Activated naive CD8-positive, alpha-beta T cell treated with anti-CD3 and anti-CD28 coated beads for 36 hours (primary cell): Measurements from ENCODE around the gene NEK6. TPM values are rescaled to one million over a fixed set of nuclear protein-coding genes. Genes with fewer than 3 reads are reported as not detected.
A peak's percentile ranks its signal among the peaks of the same experiment; 100 is the strongest.

Source experiments
- DNase-seq: peaks from one replicate; pipeline ENCODE4 v3.0.0; 2021
- H3K27ac Mint-ChIP-seq: one replicate; pipeline ENCODE4 v1.8.0; 2022; ENCODE audit warnings: mild to moderate bottlenecking, moderate library complexity, mixed read lengths
- H3K27me3 Mint-ChIP-seq: one replicate; pipeline ENCODE4 v1.8.0; 2022; ENCODE audit warnings: mild to moderate bottlenecking, mixed read lengths
- H3K36me3 Mint-ChIP-seq: one replicate; pipeline ENCODE4 v1.8.0; 2021; ENCODE audit warnings: mild to moderate bottlenecking, mixed read lengths
- H3K4me1 Mint-ChIP-seq: one replicate; pipeline ENCODE4 v1.8.0; 2021; ENCODE audit warnings: mixed read lengths
- H3K4me3 Mint-ChIP-seq: one replicate; pipeline ENCODE4 v1.8.0; 2022; ENCODE audit warnings: mild to moderate bottlenecking, moderate library complexity, mixed read lengths
- H3K9me3 Mint-ChIP-seq: one replicate; pipeline ENCODE4 v1.8.0; 2022; ENCODE audit warnings: mixed read lengths
- total RNA-seq, 2 experiments: library from RNA; stranded (reverse); gene quantifications; one replicate each; pipeline ENCODE4 v1.2.3, GENCODE V29; 2021

Gene NEK6
- total RNA-seq, 2 experiments from 2014 or later = 18.8 to 19.4 TPM

- H3K36me3 Mint-ChIP-seq = peaks cover 34% of the 10 kb centered on the region
- no peak for DNase-seq
- H3K4me1 Mint-ChIP-seq = peaks cover 39% of the 10 kb centered on the region
- H3K27ac Mint-ChIP-seq = no peak overlapping the region
- no peak overlapping the region for H3K4me3 Mint-ChIP-seq
- no peaks in the 10 kb centered on the region for H3K27me3 Mint-ChIP-seq
- peaks cover 5% of the 10 kb centered on the region for H3K9me3 Mint-ChIP-seq
These were observed 116.1 kb downstream of the NEK6 start for GRCh38 chr9:124373851-124374250.

DNA sequence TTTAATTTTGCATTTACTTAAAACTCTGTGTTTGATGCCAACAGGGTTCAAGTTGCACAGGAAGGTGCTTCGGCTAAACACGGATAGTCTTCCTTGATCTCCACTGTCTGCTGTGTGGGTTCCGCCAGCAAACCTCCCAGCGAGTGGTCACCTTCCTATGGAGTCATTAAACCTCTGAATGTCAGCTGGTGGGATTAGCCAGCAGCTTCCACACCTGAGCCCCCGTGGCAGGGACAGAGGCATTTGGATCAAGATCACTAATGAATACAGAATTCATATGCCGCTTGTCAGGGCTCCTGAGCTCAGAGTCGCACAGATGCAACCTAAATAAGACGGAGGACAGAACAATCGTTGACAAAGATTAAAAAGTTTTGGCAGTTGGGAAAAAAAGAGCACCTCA, 118.0 kb downstream of the NEK6 start:
- no peak overlapping the region for H3K27ac Mint-ChIP-seq

DNA sequence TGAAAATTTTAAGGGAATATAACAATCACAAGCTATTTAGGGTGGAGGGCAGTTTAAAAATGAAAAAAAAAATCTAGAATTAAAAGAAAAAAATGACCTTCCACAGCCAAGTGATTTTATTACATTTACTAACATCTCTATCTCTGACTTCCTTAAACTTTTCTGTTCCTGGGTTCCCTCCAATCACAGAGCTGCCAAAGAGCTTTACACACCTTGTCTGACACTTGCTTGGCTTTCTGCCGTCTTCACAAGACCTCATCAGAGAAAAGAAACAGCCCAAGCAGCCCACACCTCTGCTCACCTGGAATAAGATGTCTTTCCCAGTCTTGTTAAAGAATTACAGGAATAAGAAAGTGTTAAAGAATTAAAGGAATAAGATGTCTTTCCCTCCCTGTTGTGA, 118.6 kb downstream of the NEK6 start:
- Mint-ChIP-seq H3K4me1 (peaks cover 39% of the 10 kb centered on the region), H3K9me3 (peaks cover 5% of the 10 kb centered on the region), H3K27me3 (no peaks in the 10 kb centered on the region), H3K36me3 (peaks cover 39% of the 10 kb centered on the region), H3K27ac (no peak overlapping the region), H3K4me3 (no peak overlapping the region)
- no peak for DNase-seq

More for the DNA sequence above, 118.0 kb downstream of the NEK6 start:
- Mint-ChIP-seq H3K27me3 (no peaks in the 10 kb centered on the region), H3K4me3 (no peak overlapping the region), H3K36me3 (peaks cover 39% of the 10 kb centered on the region), H3K4me1 (peaks cover 41% of the 10 kb centered on the region), H3K9me3 (peaks cover 5% of the 10 kb centered on the region)
- no peak for DNase-seq

DNA sequence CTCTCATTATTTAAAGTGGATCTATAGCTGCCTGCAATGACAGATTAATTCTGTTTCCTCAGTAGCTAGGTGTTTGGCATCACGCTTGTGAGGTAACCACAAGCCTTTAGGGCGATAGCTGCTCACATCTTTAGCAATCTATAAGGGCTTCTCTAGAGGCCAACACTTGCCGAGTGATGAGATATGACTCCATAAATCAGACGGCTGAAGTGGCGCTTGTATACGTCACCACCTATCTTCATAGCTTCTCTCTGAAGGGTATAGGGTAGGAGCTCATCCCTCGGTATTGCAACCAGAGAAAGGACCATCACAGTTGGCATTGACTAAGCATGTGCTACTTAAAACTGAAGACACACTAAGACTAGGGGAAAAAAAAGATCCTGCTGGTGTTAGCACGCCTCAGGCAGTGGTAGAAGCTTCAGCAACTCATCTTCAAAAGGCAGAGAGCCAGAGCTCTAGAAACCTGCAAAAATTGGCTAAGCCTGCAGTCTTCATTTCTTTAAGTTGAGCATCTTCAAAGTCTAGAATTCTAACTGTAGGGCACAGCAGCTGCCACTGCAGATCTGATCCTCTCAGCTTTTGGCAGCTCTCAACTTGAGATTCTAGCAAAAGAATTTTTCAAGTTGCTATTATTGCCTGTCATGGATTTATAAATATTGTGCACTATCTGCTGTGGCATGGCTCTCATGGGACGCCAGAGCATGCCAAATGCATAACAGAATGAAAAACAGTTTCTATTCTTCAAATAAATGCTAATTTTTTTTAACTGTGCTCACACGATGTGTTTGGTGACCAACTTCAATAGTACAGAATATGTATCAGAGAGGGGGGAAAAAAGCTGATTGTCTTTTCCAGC, 120.0 kb downstream of the NEK6 start:
- H3K36me3 Mint-ChIP-seq = peaks cover 38% of the 10 kb centered on the region
- H3K4me1 Mint-ChIP-seq = peaks cover 33% of the 10 kb centered on the region
- H3K4me3 Mint-ChIP-seq = no peak overlapping the region
- no peak for DNase-seq
- H3K27me3 Mint-ChIP-seq = no peaks in the 10 kb centered on the region
- no peak overlapping the region for H3K27ac Mint-ChIP-seq
- peaks cover 5% of the 10 kb centered on the region for H3K9me3 Mint-ChIP-seq

DNA sequence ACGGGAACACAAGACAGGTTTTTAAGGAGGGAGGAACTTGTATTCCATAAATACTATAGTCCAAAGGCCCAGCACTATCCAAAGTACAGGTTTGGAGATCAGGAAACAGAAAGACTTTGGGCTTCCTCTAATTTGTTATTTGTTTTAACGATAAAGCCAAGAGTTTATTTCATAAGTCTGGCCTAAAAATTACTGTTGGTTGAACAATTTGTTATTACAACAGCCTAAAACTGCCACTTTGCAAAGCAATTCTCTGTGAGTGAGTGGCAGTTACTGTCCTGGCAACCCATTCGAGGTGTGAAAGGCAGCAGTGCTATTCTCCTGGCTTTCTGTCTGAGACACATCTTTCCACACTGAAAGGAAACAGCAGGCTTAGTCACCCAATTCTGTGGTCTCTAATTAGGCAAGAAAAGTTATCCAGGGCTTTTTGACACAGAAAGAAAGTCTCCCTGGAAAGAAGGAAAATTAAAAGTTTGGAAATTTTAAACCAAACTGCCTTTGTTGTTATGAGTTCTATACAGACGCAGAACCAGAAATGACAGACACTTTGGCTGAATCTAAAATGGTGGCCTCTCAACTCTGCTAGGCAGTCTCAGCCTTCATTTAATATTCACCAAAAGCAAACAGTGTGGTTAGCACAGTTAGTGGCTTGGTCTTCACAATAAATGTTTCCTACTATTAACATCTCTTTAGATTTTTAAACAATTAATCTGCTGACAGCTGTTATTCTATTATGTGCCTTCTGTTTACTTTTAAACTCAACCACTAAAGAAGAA, 123.6 kb downstream of the NEK6 start:
- H3K9me3 Mint-ChIP-seq = no peaks in the 10 kb centered on the region
- H3K4me3 Mint-ChIP-seq = no peak overlapping the region
- peaks cover 28% of the 10 kb centered on the region for H3K4me1 Mint-ChIP-seq
- H3K36me3 Mint-ChIP-seq = peaks cover 24% of the 10 kb centered on the region
- peak; percentile 12 for DNase-seq
- H3K27me3 Mint-ChIP-seq = no peaks in the 10 kb centered on the region
- H3K27ac Mint-ChIP-seq = peak overlapping the region; percentile 58

- DNase-seq = no peak
- no peak overlapping the region for H3K4me3 Mint-ChIP-seq
- H3K36me3 Mint-ChIP-seq = peaks cover 16% of the 10 kb centered on the region
- H3K9me3 Mint-ChIP-seq = no peaks in the 10 kb centered on the region
- peaks cover 37% of the 10 kb centered on the region for H3K4me1 Mint-ChIP-seq
- H3K27ac Mint-ChIP-seq = no peak overlapping the region
- H3K27me3 Mint-ChIP-seq = no peaks in the 10 kb centered on the region
These were observed 126.5 kb downstream of the NEK6 start for GRCh38 chr9:124384210-124384609.

DNA sequence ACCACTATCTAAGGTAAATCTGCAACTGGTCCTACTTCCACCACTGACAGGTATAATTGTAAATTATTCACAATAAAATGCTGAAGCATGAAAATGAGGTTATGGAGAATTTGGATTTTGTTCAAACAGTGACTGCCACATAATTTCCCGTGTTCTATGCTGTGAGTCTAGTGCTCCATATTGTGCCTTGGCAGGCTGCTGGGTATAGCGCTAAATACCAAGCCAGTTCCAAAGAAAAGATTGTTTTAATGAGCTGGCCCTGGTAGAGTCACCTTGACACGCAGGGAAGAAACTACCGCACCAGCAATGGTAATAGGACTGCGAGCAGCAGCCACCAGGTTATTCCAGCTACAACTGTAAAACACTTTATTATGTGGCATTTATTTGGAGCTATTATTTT, 127.1 kb downstream of the NEK6 start:
- no peak overlapping the region for H3K27ac Mint-ChIP-seq
- H3K4me1 Mint-ChIP-seq = peaks cover 39% of the 10 kb centered on the region
- no peak overlapping the region for H3K4me3 Mint-ChIP-seq
- no peak for DNase-seq
- no peaks in the 10 kb centered on the region for H3K9me3 Mint-ChIP-seq
- no peaks in the 10 kb centered on the region for H3K27me3 Mint-ChIP-seq
- H3K36me3 Mint-ChIP-seq = peaks cover 16% of the 10 kb centered on the region

GRCh38 chr9:124385623-124386022, 127.9 kb downstream of the NEK6 start:
- DNase-seq = no peak
- H3K27me3 Mint-ChIP-seq = no peaks in the 10 kb centered on the region
- no peaks in the 10 kb centered on the region for H3K9me3 Mint-ChIP-seq
- H3K27ac Mint-ChIP-seq = no peak overlapping the region
- H3K36me3 Mint-ChIP-seq = peaks cover 13% of the 10 kb centered on the region
- H3K4me1 Mint-ChIP-seq = peaks cover 40% of the 10 kb centered on the region
- H3K4me3 Mint-ChIP-seq = no peak overlapping the region

DNA sequence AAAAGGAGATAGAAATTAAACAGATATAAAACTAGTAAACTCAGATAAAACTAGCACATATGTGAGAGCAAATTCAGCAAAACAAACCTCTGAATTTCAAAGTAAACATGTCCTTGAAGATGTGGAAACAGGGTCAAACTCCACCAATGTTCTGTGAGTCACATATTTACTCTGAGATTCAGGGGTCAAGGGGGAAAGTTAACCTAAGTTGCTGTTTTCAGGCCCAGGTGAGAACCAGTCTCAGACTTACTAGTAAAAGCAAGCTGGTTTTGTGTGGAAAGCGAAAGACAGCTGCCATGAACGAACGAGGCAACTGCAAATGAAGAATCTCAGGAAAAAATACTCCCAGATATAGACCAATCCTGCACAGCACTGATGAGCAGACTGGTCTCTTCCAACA, 128.5 kb downstream of the NEK6 start:
- H3K36me3 Mint-ChIP-seq = peaks cover 13% of the 10 kb centered on the region
- H3K9me3 Mint-ChIP-seq = no peaks in the 10 kb centered on the region
- no peak overlapping the region for H3K27ac Mint-ChIP-seq
- H3K27me3 Mint-ChIP-seq = no peaks in the 10 kb centered on the region
- no peak overlapping the region for H3K4me3 Mint-ChIP-seq
- peaks cover 42% of the 10 kb centered on the region for H3K4me1 Mint-ChIP-seq
- no peak for DNase-seq

DNA sequence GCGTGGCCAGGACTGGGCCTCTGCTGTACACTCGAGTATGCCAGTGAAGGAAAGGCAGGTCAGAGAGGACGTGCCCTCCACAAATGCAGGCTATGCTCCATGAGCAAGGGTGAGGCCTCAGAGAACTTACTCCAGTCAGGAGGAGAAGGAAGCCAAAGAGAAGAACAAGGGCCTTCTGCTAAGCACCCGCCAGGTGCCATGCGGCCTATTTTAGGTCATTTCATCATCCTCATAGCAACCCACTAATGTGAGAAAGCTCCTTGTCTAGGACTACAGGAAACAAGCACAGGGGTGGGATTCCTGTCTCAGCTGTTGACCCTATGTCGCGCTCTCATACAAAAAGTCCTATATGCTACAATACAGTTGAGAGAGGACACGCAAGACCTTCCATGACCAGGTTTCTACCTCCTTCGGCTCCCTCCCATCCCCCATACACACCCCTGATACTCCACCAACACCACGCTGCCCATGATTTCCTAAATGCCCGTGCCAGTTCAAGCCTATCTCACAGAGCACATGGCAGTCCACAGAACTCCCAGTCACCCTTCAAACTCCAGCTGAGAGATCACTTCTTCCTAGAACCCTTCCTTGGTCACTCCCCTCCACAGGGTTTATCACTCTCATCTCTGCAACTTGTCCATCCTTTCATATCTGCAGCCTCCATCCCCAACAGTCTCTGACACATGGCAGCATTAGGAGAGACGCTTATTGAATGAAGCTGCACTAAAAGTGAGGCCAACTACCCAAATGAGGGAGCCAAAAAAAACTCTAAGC, 130.7 kb downstream of the NEK6 start:
- peaks cover 36% of the 10 kb centered on the region for H3K4me1 Mint-ChIP-seq
- no peak for DNase-seq
- no peak overlapping the region for H3K4me3 Mint-ChIP-seq
- peaks cover 8% of the 10 kb centered on the region for H3K36me3 Mint-ChIP-seq
- H3K27me3 Mint-ChIP-seq = no peaks in the 10 kb centered on the region
- H3K9me3 Mint-ChIP-seq = no peaks in the 10 kb centered on the region
- peak overlapping the region; percentile 3 for H3K27ac Mint-ChIP-seq

DNA sequence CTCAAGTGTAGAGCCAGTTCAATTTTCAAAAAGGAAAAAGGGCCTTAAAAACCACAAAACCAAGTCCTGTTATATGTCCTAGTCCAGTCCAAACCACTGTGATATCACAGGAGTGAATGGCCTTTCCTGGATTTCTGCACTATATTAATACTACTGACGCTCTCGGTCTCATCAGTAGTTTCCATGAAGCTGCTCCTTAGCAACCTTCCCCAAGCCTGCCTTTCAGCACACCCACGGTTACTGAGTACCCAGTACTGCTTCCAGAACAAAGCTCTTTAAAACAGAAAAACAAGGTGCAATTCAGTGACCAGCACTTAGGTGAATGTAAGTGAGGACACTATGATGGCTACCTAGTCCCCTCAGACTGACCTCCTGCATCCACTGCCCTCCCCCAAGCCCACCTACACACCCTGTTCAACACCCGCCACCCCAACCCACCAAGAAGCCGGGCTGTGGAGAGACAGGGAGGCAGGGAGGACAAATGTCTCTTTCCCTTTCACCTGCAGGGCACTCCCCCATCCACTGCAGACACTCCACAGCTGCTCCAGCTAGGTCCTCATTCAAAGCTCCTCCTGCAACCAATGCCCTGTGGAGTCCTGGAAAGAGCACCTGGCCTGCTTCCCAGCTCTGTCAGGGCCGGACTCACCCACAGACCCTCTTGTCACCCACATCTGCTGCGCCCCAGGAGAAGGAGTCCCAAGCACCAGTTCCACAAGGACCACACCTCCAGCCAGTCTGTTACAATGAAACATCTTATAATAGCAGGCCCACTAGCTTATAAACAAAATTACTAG, 131.6 kb downstream of the NEK6 start:
- Mint-ChIP-seq H3K27me3 (no peaks in the 10 kb centered on the region), H3K36me3 (peaks cover 5% of the 10 kb centered on the region), H3K4me3 (no peak overlapping the region), H3K4me1 (peaks cover 42% of the 10 kb centered on the region), H3K9me3 (no peaks in the 10 kb centered on the region), H3K27ac (no peak overlapping the region)
- no peak for DNase-seq

GRCh38 chr9:124390794-124391658, 133.3 kb downstream of the NEK6 start:
- H3K27ac Mint-ChIP-seq = no peak overlapping the region
- H3K4me1 Mint-ChIP-seq = peaks cover 55% of the 10 kb centered on the region
- no peak for DNase-seq
- H3K36me3 Mint-ChIP-seq = peaks cover 7% of the 10 kb centered on the region
- H3K9me3 Mint-ChIP-seq = no peaks in the 10 kb centered on the region
- no peak overlapping the region for H3K4me3 Mint-ChIP-seq
- H3K27me3 Mint-ChIP-seq = no peaks in the 10 kb centered on the region

DNA sequence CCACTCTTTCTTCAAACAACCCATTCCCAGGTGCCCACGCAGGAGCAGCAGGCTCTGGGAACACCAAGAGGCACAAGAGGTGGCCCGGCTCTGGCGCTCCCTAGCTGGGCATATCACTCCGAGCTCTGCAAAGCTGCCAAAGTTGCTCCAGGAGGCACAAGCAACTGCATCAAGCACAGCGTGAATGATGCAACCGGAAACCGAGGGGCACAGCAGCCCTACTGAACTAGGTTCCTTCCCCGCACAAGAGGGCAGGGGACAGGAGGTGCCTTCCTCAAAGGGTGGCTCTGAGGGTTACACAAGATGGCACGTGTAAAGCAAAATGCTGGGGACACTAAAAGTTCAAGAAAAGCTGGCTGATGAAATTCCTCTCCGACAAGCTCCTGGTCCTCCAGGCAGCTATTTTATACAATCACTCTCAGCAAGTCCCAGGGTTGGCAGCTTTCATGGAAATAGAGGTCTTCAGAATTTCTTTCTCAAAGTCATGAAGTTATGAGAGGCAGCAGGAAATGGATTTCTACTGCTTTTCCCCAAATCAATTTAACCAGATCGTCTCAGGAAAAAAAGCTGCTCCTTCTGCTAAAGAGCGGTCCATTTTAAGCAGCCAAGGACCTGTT, 134.6 kb downstream of the NEK6 start:
- DNase-seq = no peak
- Mint-ChIP-seq H3K4me3 (no peak overlapping the region), H3K36me3 (peaks cover 10% of the 10 kb centered on the region), H3K27ac (no peak overlapping the region), H3K4me1 (peaks cover 52% of the 10 kb centered on the region), H3K27me3 (no peaks in the 10 kb centered on the region), H3K9me3 (no peaks in the 10 kb centered on the region)
